GM12872 (cell line): ENCODE data around the gene CKLF.

ENCODE experiments used
- CTCF ChIP-seq: IDR thresholded peaks from 3 replicates; pipeline ENCODE4 v1.5.1; 2011; ENCODE audit warnings: low read depth, mild to moderate bottlenecking, low read length, moderate library complexity; ENCODE audit not compliant: insufficient read depth

The CKLF gene

GRCh38 chr16:66572356-66572755, 20.0 kb downstream of the CKLF start:
- TF ChIP-seq CTCF: no peak

- TF ChIP-seq CTCF: no peak
These were observed 21.7 kb downstream of the CKLF start for GRCh38 chr16:66574081-66574480.

GRCh38 chr16:66574531-66574930, 22.2 kb downstream of the CKLF start:
- no peak for TF ChIP-seq CTCF

- no peak for TF ChIP-seq CTCF
These were observed 22.7 kb downstream of the CKLF start for GRCh38 chr16:66575060-66575459.

GRCh38 chr16:66576296-66576695, 23.9 kb downstream of the CKLF start:
- no peak for TF ChIP-seq CTCF

GRCh38 chr16:66578651-66579531, 26.5 kb downstream of the CKLF start, which contains the start of gene CMTM2:
CMTM2 (plus strand) TSS chr16:66579463; CDS start chr16:66579608, 145 bp downstream.
- no peak for TF ChIP-seq CTCF

- TF ChIP-seq CTCF: no peak
These were observed 28.3 kb downstream of the CKLF start for GRCh38 chr16:66580605-66581209.
